ENCODE results near the gene RECK. TPM values are rescaled to one million over a fixed set of nuclear protein-coding genes. Genes with fewer than 3 reads are reported as not detected.

The RECK gene
- total RNA-seq, 1 experiment from 2014 or later: 10.3 TPM

GRCh38 chr9:36161187-36161586, 124.5 kb downstream of the RECK start:
- H3K36me3 Mint-ChIP-seq (ENCODE audit: insufficient read depth in 1 of 3, low read depth in 3 of 3): peaks cover 6 to 29% (median 7%) of the 10 kb centered on the region in 3 experiments; a peak in 5 of 7 replicates
- Histone ChIP-seq H4K8ac (replicated peaks; ENCODE audit: insufficient read length, low read depth, low read length) (no peak overlapping the region), H2AK5ac (ENCODE audit: insufficient read length, low read length) (no peak overlapping the region), H3K23ac (ENCODE audit: insufficient read length, low read depth, low read length) (no peak overlapping the region), H2BK12ac (ENCODE audit: insufficient read length, low read depth, low read length) (no peak overlapping the region), H3K27me3 (ENCODE audit: insufficient read depth, low read length) (no peaks in the 10 kb centered on the region), H2BK120ac (ENCODE audit: low read depth, low read length, poor library complexity, severe bottlenecking) (no peak overlapping the region), H3T11ph (ENCODE audit: low read length) (no peak overlapping the region), H4K20me1 (ENCODE audit: control insufficient read depth, insufficient read depth, insufficient read length) (no peaks in the 10 kb centered on the region), H3K9me3 (ENCODE audit: control insufficient read depth, low read depth, low read length) (no peaks in the 10 kb centered on the region), H2AFZ (ENCODE audit: low read length) (no peak overlapping the region), H3K4me1 (ENCODE audit: insufficient read depth, low read length) (peaks cover 10% of the 10 kb centered on the region), H2BK15ac (ENCODE audit: low read depth, low read length) (no peak overlapping the region), H2BK5ac (ENCODE audit: insufficient read length, low read length) (no peak overlapping the region), H2BK20ac (ENCODE audit: low read depth, low read length, poor library complexity, severe bottlenecking) (no peak overlapping the region), H3K56ac (ENCODE audit: insufficient read length, low read depth, low read length) (no peak overlapping the region), H3K23me2 (ENCODE audit: insufficient read length, low read depth, low read length, poor library complexity, severe bottlenecking) (no peaks in the 10 kb centered on the region), H4K5ac (ENCODE audit: insufficient read length, low read depth, low read length) (no peak overlapping the region), H3K14ac (ENCODE audit: insufficient read depth, low read length) (no peak overlapping the region), H3K79me1 (ENCODE audit: insufficient read depth, low read depth, low read length, poor library complexity, severe bottlenecking) (no peaks in the 10 kb centered on the region), H3K18ac (ENCODE audit: insufficient read length, low read depth, low read length) (no peak overlapping the region), H3K4ac (ENCODE audit: low read depth, low read length) (no peak overlapping the region), H3K4me2 (ENCODE audit: insufficient read depth, insufficient read length, low read length) (no peak overlapping the region), H3K27ac (ENCODE audit: insufficient read length, low read depth, low read length) (no peak overlapping the region), H3K9ac (ENCODE audit: extremely low read depth, insufficient read length, low read length) (no peak overlapping the region), H4K91ac (ENCODE audit: insufficient read length, low read depth, low read length) (no peak overlapping the region), H3K79me2 (ENCODE audit: insufficient read depth, low read length) (no peaks in the 10 kb centered on the region)
- no peak for TF ChIP-seq CTCF (conservative IDR thresholded peaks at IDR 0.05)
- H3K9me3 Mint-ChIP-seq: peaks cover 16 to 22% of the 10 kb centered on the region in 2 experiments
- peaks cover 36 to 47% of the 10 kb centered on the region in 2 experiments for H3K4me1 Mint-ChIP-seq
- H3K4me3 Mint-ChIP-seq: no peak overlapping the region
- no peak for DNase-seq
- H3K27me3 Mint-ChIP-seq (ENCODE audit: low read depth): no peaks in the 10 kb centered on the region; the same call in none of the 2 replicates
- WGBS (ENCODE audit: extremely low coverage, insufficient read length, low lambda C conversion rate): no CpG with 5 or more reads among the region's 2 CpGs
- peak overlapping the region in 2 of 3 experiments; percentile 61 to 87; a peak in 3 of 7 replicates for H3K27ac Mint-ChIP-seq

All from H9 (cell line).